ENCODE data around the gene CFAP251.
A peak's percentile ranks its signal among the peaks of the same experiment; 100 is the strongest.
"Not testable (repeated sequence)": the region's sequence is repeated elsewhere in the genome, so short reads cannot be mapped to it uniquely, and the experiment has no call there.

The CFAP251 gene, protein sequence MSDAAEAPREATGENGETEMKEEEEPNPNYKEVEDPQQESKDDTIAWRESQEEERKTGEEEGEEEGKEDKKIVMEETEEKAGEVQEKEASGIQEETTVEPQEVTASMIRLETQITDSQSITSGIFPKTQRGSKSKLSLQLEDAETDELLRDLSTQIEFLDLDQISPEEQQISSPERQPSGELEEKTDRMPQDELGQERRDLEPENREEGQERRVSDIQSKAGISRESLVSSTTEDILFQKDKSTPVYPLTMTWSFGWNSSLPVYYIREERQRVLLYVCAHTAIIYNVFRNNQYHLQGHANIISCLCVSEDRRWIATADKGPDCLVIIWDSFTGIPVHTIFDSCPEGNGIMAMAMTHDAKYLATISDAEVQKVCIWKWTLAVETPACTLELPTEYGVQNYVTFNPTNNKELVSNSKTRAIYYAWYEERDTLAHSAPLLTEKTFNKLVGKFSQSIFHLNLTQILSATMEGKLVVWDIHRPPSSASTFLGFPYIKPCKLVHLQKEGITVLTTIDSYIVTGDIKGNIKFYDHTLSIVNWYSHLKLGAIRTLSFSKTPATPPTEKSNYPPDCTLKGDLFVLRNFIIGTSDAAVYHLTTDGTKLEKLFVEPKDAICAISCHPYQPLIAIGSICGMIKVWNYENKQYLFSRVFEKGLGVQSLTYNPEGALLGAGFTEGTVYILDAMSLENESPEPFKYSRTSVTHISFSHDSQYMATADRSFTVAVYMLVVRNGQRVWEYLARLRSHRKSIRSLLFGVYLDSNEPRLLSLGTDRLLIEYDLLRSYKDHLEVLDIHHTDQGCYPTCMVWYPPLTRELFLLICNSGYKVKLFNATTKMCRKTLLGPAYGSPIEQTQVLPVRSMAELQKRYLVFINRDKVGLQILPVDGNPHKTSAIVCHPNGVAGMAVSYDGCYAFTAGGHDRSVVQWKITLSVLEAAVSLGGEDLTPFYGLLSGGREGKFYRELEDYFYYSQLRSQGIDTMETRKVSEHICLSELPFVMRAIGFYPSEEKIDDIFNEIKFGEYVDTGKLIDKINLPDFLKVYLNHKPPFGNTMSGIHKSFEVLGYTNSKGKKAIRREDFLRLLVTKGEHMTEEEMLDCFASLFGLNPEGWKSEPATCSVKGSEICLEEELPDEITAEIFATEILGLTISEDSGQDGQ

DNA sequence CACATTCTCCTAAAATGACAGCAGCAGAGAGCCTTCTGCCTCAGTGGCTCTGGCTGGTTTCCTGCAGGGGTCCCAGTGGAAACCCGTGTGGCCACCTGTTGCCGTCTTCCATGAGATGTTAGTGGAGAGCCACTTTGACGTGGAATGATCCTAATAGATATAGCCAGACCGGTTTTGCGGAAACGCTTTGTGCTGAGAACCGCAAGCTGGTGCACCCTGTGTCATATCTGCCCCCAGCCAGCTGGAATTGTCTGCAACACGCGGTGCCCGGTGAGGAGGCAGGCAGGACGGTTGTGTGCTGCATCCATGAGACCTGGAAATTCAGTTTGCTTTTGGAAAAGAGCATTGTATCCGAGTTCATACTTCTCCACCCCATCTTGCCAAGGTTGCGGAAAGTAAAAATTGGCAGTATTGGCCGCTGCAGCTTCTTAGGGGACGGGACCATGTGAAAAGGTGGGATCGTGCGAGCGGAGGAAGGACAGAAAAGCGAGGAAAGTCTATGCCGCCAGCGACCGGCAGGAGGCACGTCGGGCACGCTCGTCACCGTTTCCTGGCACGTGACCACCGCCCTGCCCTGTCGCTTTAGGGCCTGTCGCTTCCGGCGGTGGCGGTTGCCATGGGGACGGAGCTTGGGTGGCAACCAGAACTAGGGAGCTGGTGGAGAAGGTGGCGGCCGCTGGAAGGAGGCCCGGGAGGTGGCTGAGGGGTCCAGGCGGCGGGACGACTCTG is at the start of gene CFAP251:
CFAP251 (plus strand) TSS at position 643 of the 729 bp plus-strand sequence. CDS start 2,714 bp downstream, outside the sequence.
- H3K9ac ChIP-seq (ENCODE audit: low read length): peak within 1 kb of the TSS; percentile 71
- peaks cover 7% of the 10 kb centered on the region for H3K4me1 ChIP-seq (ENCODE audit: control insufficient read depth, insufficient read depth, low read length)
- no peaks in the 10 kb centered on the region for H3K9me3 ChIP-seq (ENCODE audit: control insufficient read depth, low read length)
- peaks cover 4% of the 10 kb centered on the region for H3K36me3 ChIP-seq (ENCODE audit: control insufficient read depth, insufficient read depth, low read length)
- no peaks in the 10 kb centered on the region for H3K27me3 ChIP-seq (ENCODE audit: control insufficient read depth, insufficient read depth, low read length)
- H3K4me3 ChIP-seq (ENCODE audit: low read length): peak within 1 kb of the TSS; percentile 20

DNA sequence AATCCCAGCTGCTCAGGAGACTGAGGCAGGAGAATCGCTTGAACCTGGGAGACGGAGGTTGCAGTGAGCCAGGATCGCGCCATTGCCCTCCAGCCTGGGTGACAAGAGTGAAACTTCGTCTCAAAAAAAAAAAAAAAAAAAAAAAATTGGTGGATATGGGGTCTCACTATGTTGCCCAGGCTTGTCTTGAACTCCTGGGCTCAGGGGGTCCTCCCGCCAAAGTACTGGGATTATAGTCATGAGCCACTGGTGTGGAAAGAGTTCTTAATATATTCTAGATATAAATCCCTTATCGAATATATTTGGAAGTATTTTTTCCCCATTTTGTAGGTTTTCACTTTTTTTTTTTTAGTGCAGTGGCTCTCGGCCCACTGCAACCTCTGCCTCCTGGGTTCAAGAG is 49.2 kb upstream of the CFAP251 start:
- not testable (repeated sequence) for H3K9me3 ChIP-seq (ENCODE audit: control insufficient read depth, low read length); H3K36me3 ChIP-seq (ENCODE audit: control insufficient read depth, insufficient read depth, low read length); H3K27me3 ChIP-seq (ENCODE audit: control insufficient read depth, insufficient read depth, low read length); H3K4me1 ChIP-seq (ENCODE audit: control insufficient read depth, insufficient read depth, low read length); H3K4me3 ChIP-seq (ENCODE audit: low read length); H3K9ac ChIP-seq (ENCODE audit: low read length)

DNA sequence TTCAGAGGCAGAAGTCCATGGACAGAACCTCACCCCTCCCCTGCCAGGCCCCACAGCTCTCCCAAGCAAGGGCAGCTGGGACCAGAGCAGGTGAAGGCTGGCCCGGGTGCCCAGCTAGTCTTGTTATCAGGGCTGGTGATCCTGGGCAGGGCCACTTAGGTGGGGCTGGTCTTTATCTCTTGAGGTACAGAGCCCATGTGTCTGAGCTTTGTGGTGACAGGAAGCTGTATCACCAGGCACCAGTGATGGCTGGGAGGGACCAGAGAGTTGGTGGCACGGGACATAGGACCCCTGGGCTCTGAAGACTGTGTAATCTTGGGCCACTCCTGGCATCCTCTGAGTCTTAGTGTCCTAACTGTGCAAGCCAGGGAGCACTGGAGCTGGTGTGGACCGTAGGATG is 46.9 kb upstream of the CFAP251 start:
- no peaks in the 10 kb centered on the region for H3K27me3 ChIP-seq (ENCODE audit: control insufficient read depth, insufficient read depth, low read length)
- H3K36me3 ChIP-seq (ENCODE audit: control insufficient read depth, insufficient read depth, low read length): no peaks in the 10 kb centered on the region
- no peaks in the 10 kb centered on the region for H3K4me1 ChIP-seq (ENCODE audit: control insufficient read depth, insufficient read depth, low read length)
- H3K9me3 ChIP-seq (ENCODE audit: control insufficient read depth, low read length): no peaks in the 10 kb centered on the region
- no peak overlapping the region for H3K4me3 ChIP-seq (ENCODE audit: low read length)
- H3K9ac ChIP-seq (ENCODE audit: low read length): no peak overlapping the region

DNA sequence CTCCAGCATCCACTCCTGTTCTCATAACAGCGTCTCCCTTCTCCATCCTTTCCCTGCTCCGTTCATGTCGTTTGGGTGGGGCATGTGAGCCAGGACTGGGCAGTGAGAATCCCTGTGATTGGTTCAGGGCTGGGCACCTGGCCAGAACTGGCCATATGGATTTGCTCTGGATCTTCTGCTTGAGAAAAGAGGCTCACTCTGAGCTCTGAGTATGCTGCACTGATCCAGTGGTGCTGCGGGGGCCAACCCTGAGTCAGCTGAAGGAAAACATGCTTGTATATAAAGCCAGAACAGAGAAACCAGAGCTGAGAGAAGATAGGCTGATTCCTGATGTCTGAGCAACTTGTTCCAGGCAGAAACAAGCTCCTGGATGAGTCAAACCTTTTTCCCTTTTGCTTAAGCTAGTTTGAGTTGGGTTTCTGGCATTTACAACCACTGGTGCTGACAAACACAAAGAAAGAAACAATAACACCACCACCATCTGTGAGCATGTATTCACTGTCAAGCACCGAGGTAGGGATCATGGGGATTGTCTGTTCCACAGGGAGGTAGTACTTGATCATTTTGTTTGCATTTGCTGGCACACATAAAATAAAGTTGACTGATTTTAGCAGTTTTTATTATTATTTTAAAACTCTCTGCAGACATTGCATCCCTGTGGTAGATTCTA is 45.7 kb upstream of the CFAP251 start:
- Histone ChIP-seq H3K4me3 (ENCODE audit: low read length) (no peak overlapping the region), H3K9ac (ENCODE audit: low read length) (no peak overlapping the region), H3K9me3 (ENCODE audit: control insufficient read depth, low read length) (no peaks in the 10 kb centered on the region), H3K36me3 (ENCODE audit: control insufficient read depth, insufficient read depth, low read length) (no peaks in the 10 kb centered on the region), H3K27me3 (ENCODE audit: control insufficient read depth, insufficient read depth, low read length) (no peaks in the 10 kb centered on the region), H3K4me1 (ENCODE audit: control insufficient read depth, insufficient read depth, low read length) (no peaks in the 10 kb centered on the region)

DNA sequence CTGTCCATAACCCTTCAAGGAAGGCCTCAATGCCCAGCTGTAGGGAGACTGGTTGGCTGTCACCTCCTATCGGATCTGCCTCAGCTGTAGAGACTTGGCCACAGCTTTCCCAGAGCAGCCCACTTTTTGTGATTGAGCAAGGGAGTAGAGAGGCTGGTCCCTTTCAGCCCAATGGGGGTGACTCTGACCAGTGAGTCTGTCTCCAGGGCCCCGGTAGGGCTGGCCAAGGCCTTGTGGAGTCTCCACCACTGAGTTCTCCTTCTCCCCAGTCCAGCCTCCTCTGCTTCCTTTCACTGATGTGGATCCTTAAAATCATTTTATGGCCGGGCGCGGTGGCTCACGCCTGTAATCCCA is 45.2 kb upstream of the CFAP251 start:
- H3K36me3 ChIP-seq (ENCODE audit: control insufficient read depth, insufficient read depth, low read length): no peaks in the 10 kb centered on the region
- no peaks in the 10 kb centered on the region for H3K4me1 ChIP-seq (ENCODE audit: control insufficient read depth, insufficient read depth, low read length)
- H3K9me3 ChIP-seq (ENCODE audit: control insufficient read depth, low read length): no peaks in the 10 kb centered on the region
- H3K4me3 ChIP-seq (ENCODE audit: low read length): no peak overlapping the region
- H3K9ac ChIP-seq (ENCODE audit: low read length): no peak overlapping the region
- no peaks in the 10 kb centered on the region for H3K27me3 ChIP-seq (ENCODE audit: control insufficient read depth, insufficient read depth, low read length)

DNA sequence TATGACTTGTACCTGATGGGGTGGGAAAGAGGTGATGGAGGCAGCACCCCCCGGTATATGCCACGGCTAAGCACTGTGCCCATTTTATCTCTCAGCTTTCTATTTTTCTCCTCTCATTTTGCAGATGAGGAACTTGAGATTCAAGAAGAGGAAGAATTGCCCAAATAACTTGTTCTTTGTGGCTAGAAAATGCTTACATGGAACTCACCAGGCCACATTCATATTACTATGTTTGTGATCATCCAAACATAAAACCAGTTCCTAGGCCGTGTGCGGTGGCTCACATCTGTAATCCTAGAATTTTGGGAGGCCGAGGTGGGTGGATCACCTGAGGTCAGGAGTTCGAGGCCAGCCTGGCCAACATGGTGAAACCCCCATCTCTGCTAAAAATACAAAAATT is 44.3 kb upstream of the CFAP251 start:
- Histone ChIP-seq H3K27me3 (ENCODE audit: control insufficient read depth, insufficient read depth, low read length) (no peaks in the 10 kb centered on the region), H3K4me1 (ENCODE audit: control insufficient read depth, insufficient read depth, low read length) (no peaks in the 10 kb centered on the region), H3K4me3 (ENCODE audit: low read length) (no peak overlapping the region), H3K9me3 (ENCODE audit: control insufficient read depth, low read length) (no peaks in the 10 kb centered on the region), H3K36me3 (ENCODE audit: control insufficient read depth, insufficient read depth, low read length) (no peaks in the 10 kb centered on the region), H3K9ac (ENCODE audit: low read length) (no peak overlapping the region)

DNA sequence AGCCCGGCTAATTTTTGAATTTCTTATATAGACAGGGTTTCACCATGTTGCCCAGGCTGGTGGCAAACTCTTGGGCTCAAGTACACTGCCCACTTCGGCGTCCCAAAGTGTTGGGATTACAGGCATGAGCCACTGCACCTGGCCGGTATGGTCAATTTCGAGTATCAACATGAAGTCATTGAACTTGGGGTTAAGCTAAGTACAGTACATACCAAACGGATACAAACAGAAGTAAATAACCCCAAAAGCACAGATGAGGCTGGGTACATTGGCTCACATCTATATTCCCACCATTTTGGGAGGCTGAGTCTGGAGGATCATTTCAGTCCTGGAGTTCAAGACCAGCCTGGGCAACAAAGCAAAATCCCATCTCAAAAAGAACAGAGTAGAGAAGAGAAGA is 42.8 kb upstream of the CFAP251 start:
- Histone ChIP-seq H3K9me3 (ENCODE audit: control insufficient read depth, low read length) (no peaks in the 10 kb centered on the region), H3K4me1 (ENCODE audit: control insufficient read depth, insufficient read depth, low read length) (no peaks in the 10 kb centered on the region), H3K36me3 (ENCODE audit: control insufficient read depth, insufficient read depth, low read length) (no peaks in the 10 kb centered on the region), H3K27me3 (ENCODE audit: control insufficient read depth, insufficient read depth, low read length) (no peaks in the 10 kb centered on the region), H3K9ac (ENCODE audit: low read length) (no peak overlapping the region), H3K4me3 (ENCODE audit: low read length) (no peak overlapping the region)

DNA sequence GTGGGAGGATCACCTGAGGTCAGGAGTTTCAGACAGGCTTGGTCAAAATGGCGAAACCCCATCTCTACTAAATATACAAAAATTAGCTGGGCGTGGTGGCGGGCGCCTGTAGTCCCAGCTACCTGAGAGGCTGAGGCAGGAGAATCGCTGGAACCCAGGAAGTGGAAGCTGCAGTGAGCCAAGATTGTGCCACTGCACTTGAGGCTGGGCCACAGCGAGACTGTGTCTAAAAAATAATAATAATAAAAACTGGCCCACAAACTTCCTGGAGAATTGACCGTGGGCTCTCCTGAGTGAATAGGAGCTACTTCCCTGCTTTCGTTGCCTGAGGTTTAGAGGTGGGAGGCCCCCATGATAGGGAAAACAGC is 42.3 kb upstream of the CFAP251 start:
- not testable (repeated sequence) for H3K9ac ChIP-seq (ENCODE audit: low read length); H3K4me3 ChIP-seq (ENCODE audit: low read length); H3K36me3 ChIP-seq (ENCODE audit: control insufficient read depth, insufficient read depth, low read length); H3K9me3 ChIP-seq (ENCODE audit: control insufficient read depth, low read length); H3K27me3 ChIP-seq (ENCODE audit: control insufficient read depth, insufficient read depth, low read length); H3K4me1 ChIP-seq (ENCODE audit: control insufficient read depth, insufficient read depth, low read length)

DNA sequence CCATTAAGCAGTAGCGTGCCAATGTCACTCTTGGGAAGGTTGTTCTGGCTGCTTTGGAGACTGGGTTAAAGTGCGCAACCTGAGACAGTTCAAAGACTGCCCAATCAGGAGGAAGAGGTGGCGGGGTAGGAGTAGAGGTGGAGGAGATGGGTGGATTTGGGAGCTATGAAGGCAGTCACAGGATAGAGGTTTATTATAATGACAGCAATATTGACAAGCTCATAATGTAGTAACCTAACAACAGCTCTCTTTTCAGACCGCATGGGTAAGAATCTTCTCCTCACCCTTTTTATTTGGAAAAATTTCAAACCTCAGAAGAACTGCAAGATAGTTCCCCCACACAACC is 35.1 kb upstream of the CFAP251 start:
- H3K36me3 ChIP-seq (ENCODE audit: control insufficient read depth, insufficient read depth, low read length): no peaks in the 10 kb centered on the region
- H3K9ac ChIP-seq (ENCODE audit: low read length): no peak overlapping the region
- peaks cover 3% of the 10 kb centered on the region for H3K4me1 ChIP-seq (ENCODE audit: control insufficient read depth, insufficient read depth, low read length)
- H3K9me3 ChIP-seq (ENCODE audit: control insufficient read depth, low read length): no peaks in the 10 kb centered on the region
- no peaks in the 10 kb centered on the region for H3K27me3 ChIP-seq (ENCODE audit: control insufficient read depth, insufficient read depth, low read length)
- no peak overlapping the region for H3K4me3 ChIP-seq (ENCODE audit: low read length)

DNA sequence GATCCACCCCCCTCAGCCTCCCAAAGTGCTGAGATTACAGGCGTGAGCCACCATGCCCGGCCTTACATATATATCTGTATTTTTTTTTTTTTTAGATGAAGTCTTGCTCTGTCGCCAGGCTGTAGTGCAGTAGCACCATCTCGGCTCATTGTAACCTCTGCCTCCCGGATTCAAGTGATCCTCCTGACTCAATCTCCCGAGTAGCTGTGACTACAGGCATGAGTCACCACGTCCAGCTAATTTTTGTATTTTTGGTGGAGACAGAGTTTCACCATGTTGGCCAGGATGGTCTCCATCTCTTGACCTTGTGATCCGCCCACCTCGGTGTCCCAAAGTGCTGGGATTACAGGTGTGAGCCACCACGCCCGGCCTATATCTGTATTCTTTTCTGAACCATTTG is 33.3 kb upstream of the CFAP251 start:
- H3K36me3 ChIP-seq (ENCODE audit: control insufficient read depth, insufficient read depth, low read length); H3K9me3 ChIP-seq (ENCODE audit: control insufficient read depth, low read length); H3K4me3 ChIP-seq (ENCODE audit: low read length); H3K9ac ChIP-seq (ENCODE audit: low read length); H3K27me3 ChIP-seq (ENCODE audit: control insufficient read depth, insufficient read depth, low read length): not testable (repeated sequence)
- H3K4me1 ChIP-seq (ENCODE audit: control insufficient read depth, insufficient read depth, low read length): peaks cover 15% of the 10 kb centered on the region

DNA sequence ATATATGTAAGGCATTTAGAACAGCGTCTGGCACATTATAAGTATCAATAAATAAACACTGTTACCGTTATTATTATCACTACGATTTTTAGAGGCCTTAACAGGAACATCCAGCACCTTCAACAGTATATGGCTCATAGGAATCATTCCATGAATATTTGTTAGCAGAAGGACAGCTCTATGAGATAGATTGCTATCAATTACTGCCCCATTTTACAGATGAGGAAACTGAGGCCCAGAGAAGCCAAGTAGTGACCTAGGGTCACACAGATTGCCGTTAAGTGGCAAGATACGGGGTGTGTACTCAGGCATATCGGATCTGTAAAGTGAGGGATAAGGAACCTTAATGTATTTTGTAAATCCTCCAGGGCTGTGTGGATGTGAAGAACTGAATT is 30.3 kb upstream of the CFAP251 start:
- Histone ChIP-seq H3K9ac (ENCODE audit: low read length) (no peak overlapping the region), H3K9me3 (ENCODE audit: control insufficient read depth, low read length) (no peaks in the 10 kb centered on the region), H3K36me3 (ENCODE audit: control insufficient read depth, insufficient read depth, low read length) (no peaks in the 10 kb centered on the region), H3K4me1 (ENCODE audit: control insufficient read depth, insufficient read depth, low read length) (peaks cover 16% of the 10 kb centered on the region), H3K4me3 (ENCODE audit: low read length) (peak overlapping the region; percentile 65), H3K27me3 (ENCODE audit: control insufficient read depth, insufficient read depth, low read length) (no peaks in the 10 kb centered on the region)
